ENCODE data around the gene PTPRN2. TPM values are rescaled to one million over a fixed set of nuclear protein-coding genes. Genes with fewer than 3 reads are reported as not detected.

Gene PTPRN2
- total RNA-seq, 2 experiments from 2014 or later: 0.46 to 0.51 TPM

DNA sequence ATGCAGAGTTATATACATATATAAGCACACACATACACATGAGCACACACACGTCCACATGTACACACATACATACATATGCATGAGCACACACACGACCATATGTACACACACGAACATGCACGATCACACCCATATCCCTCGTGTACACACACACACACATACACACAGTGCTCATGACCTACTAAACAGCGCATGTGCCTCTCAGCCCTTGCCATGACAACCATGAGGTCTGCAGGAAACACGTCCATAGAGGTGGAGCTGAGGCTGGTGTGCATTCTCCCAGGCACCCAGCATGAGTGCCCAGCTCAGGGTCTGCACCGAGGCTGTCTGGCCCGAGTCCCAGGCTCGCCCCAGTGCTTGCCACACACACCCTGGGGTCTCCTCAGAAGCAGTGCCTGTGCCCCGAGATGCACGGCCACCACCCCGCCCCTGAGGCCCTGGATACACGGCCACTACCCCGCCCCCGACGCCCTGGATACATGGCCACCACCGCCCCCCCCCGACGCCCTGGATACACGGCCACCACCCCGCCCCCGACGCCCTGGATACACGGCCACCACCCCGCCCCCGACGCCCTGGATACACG is 721.2 kb downstream of the PTPRN2 start:
- ATAC-seq: no peak
- H3K9me3 Mint-ChIP-seq (ENCODE audit: low read depth): no peaks in the 10 kb centered on the region
- H3K27ac Mint-ChIP-seq: no peak overlapping the region
- no peak overlapping the region for H3K4me3 Mint-ChIP-seq
- DNase-seq: no peak
- H3K36me3 Mint-ChIP-seq (ENCODE audit: low read depth): no peaks in the 10 kb centered on the region
- intact Hi-C loops (cut with DNase I, micrococcal nuclease): no loop called here
- H3K27me3 Mint-ChIP-seq: no peaks in the 10 kb centered on the region
- CTCF ChIA-PET: no interaction called here
- peaks cover 6% of the 10 kb centered on the region for H3K4me1 Mint-ChIP-seq
- POLR2A ChIA-PET: no interaction called here

DNA sequence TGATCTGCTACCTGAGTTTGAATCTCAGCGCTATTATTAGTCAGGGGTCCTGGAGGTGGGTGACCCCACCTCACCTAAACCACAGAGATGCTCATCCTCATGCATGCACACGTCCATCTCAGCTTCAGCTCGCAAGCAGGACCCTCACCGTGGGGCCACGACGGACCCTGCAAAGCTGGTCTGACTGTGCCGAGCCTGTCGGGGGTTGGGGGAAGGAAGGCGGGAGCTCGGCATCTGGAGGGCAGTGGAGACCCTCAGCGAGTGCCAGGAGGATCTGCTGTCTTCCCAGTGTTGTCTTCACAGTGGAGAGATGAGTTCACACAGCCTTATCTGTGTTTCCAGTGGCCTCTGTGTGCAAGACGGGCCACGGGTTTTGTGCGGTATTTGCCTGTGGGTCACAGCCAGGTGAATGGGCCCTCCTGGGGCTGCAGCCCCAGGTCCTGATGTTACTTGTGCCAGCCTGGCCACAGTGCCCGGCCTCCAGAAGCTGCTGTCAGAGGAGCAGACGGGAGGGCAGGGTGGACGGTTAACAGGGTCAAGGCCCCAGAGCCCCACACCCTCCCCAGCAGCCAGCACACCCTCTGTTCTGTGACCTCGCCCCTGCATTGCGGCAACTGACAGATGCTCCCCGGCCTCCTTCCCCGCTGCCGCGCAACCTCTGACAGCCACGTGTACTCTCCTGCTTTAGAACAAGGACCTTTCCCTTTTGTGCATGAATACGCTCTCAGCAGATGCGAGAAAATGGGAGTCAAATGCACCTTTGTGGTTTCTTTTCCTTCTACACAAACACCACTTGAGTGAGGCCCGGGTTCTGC is 722.1 kb downstream of the PTPRN2 start:
- no peak overlapping the region for H3K4me3 Mint-ChIP-seq
- H3K36me3 Mint-ChIP-seq (ENCODE audit: low read depth): no peaks in the 10 kb centered on the region
- ChIA-PET CTCF (no interaction called here), POLR2A (no interaction called here)
- H3K27me3 Mint-ChIP-seq: no peaks in the 10 kb centered on the region
- intact Hi-C loops (cut with DNase I, micrococcal nuclease): no loop called here
- H3K9me3 Mint-ChIP-seq (ENCODE audit: low read depth): no peaks in the 10 kb centered on the region
- H3K27ac Mint-ChIP-seq: no peak overlapping the region
- ATAC-seq: no peak
- DNase-seq: no peak
- peaks cover 2% of the 10 kb centered on the region for H3K4me1 Mint-ChIP-seq

DNA sequence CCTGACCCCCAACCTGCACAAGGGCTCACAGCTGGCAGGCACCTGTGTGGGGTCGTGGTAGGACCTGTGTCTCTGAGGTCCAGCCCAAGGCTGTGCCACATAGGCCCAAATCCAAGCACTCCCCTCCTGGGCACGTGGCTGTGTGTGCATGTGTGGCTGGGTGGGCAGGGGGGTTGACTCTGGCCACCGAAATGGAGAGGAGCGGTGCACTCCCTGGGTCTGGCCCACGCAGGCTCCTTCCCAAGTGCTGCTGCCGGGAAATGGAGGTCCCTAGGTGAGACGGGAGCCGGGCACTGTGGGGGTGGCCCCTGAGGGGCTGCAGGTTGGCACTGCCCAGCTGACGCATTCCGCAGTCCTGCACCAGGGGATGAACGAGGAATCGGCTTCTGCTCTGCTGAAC is 722.7 kb downstream of the PTPRN2 start:
- H3K27me3 Mint-ChIP-seq: no peaks in the 10 kb centered on the region
- ATAC-seq (no peak), DNase-seq (no peak)
- intact Hi-C loops (cut with DNase I, micrococcal nuclease): no loop called here
- no peaks in the 10 kb centered on the region for H3K9me3 Mint-ChIP-seq (ENCODE audit: low read depth)
- ChIA-PET POLR2A (no interaction called here), CTCF (no interaction called here)
- no peak overlapping the region for H3K27ac Mint-ChIP-seq
- no peak overlapping the region for H3K4me3 Mint-ChIP-seq
- H3K4me1 Mint-ChIP-seq: peaks cover 2% of the 10 kb centered on the region
- no peaks in the 10 kb centered on the region for H3K36me3 Mint-ChIP-seq (ENCODE audit: low read depth)

DNA sequence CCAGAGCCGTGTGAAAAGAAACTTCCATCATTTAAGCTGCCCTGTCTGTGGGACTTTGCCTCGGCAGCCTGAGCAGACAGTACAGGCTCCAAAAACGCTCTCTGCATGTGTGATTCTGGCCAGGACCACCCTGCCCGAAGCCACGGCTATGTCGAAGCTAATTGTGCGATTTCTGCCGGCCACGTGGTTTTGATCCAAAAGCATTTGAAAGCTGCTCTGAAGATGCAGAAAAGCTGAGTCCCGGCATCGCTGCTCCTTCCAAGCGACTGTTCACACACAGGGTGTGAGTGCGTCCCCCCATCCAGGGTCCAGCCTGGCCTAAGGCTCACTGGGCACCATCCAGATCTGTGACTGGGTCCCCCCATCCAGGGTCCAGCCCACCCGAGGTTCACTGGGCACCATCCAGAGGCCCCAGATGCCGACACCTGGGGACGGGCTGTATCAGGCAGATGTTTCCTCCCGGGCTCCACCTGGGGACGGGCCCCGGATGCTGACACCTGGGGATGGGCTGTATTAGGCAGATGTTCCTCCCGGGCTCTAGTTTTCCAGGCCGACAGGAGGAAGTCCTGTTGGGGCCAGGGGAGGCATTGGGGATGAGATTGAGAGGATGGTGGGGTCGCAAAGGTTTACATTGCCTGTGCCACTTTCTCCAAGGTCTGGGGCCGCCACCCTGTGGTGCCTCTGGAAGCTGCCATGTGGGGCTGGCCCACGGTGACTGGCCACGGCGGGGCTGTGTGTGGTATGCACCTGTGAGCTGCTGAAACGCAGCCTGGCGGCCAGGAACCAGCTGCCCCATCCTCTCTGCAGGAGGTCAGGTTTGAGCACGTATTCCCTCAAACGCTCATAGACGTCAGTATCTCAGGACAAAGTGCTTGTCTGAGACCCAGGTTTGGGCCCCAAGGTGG is 723.5 kb downstream of the PTPRN2 start:
- POLR2A ChIA-PET: no interaction called here
- intact Hi-C loops (cut with DNase I, micrococcal nuclease): no loop called here
- Mint-ChIP-seq H3K27me3 (no peaks in the 10 kb centered on the region), H3K9me3 (ENCODE audit: low read depth) (no peaks in the 10 kb centered on the region), H3K4me1 (peaks cover 2% of the 10 kb centered on the region), H3K36me3 (ENCODE audit: low read depth) (no peaks in the 10 kb centered on the region), H3K27ac (no peak overlapping the region), H3K4me3 (no peak overlapping the region)
- CTCF ChIA-PET: interaction anchor here (1.1 kb wide), 1 partner anchor 432 kb away, joined by 3 read pairs; no protein-coding TSS in a partner anchor
- ATAC-seq: no peak
- DNase-seq: peak; percentile 27

DNA sequence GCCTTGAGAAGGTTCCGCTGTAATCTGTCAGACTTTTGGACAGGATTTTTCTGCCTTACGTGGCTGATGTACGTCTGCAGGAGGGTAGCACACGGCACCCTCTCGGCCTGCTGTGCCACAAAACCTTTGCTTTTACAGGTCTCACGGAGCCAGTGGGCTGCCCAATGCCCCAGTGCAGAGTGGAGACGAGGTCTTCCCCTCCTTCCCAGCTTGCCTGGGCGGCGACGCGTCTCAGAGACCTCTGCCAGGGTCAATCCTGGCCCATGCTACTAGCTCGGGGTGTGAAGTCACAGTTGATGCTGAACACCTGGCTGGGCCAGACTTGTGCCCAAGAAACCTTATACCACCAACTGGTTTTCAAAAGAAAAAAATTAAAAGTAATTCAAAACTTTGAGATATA is 724.4 kb downstream of the PTPRN2 start:
- CTCF ChIA-PET: no interaction called here

DNA sequence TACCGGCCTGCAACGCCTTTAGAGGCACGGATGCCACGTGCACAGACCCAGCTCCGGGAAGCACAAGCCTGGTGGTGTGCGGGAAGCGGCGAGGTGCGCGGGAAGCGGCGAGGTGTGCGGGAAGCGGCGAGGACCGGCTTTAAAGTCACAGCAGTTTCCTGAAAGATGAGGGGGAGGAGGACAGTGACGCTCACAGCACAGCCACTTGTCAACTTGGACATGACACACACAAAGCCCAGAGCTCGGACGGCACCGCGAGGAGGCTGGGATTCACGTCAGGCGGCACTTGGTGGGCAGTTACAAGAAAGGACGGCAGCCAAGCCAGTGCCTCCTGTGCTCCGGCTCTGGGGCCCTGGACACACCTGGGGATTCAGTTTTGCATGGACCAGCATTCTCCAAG is 724.9 kb downstream of the PTPRN2 start:
- peaks cover 3% of the 10 kb centered on the region for H3K4me1 Mint-ChIP-seq
- ChIA-PET POLR2A (no interaction called here), CTCF (no interaction called here)
- DNase-seq (no peak), ATAC-seq (no peak)
- H3K27ac Mint-ChIP-seq: no peak overlapping the region
- no peaks in the 10 kb centered on the region for H3K36me3 Mint-ChIP-seq (ENCODE audit: low read depth)
- H3K27me3 Mint-ChIP-seq: no peaks in the 10 kb centered on the region
- no peaks in the 10 kb centered on the region for H3K9me3 Mint-ChIP-seq (ENCODE audit: low read depth)
- H3K4me3 Mint-ChIP-seq: no peak overlapping the region
- intact Hi-C loops (cut with DNase I, micrococcal nuclease): no loop called here

More for the DNA sequence above, 724.4 kb downstream of the PTPRN2 start:
- POLR2A ChIA-PET: no interaction called here
- DNase-seq: no peak
- no peaks in the 10 kb centered on the region for H3K36me3 Mint-ChIP-seq (ENCODE audit: low read depth)
- no peaks in the 10 kb centered on the region for H3K9me3 Mint-ChIP-seq (ENCODE audit: low read depth)
- H3K4me1 Mint-ChIP-seq: peaks cover 2% of the 10 kb centered on the region
- H3K4me3 Mint-ChIP-seq: no peak overlapping the region
- H3K27ac Mint-ChIP-seq: no peak overlapping the region
- no peaks in the 10 kb centered on the region for H3K27me3 Mint-ChIP-seq
- no peak for ATAC-seq
- intact Hi-C loops (cut with DNase I, micrococcal nuclease): no loop called here

DNA sequence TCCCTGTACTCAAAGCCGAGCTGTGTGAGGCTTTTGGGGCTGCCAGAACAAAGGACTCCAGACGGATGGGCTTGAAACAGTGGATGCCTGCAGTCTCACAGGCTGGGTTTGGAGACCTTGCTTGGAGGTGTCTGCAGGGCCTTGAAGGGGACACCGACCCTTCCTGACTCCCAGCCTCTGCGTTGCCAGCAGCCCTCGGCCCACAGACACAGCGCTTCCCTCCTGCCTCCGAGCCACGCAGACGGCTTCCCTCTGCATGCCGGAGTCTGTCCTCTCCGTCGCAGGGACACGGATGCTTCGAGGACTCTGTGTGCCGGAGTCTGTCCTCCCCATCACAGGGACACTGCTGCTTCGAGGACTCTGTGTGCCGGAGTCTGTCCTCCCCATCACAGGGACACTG is 726.1 kb downstream of the PTPRN2 start:
- ChIA-PET CTCF (interaction anchor here (0.7 to 1.8 kb wide), 2 partner anchors 9 to 1156 kb away, joined by 3 to 5 read pairs; no protein-coding TSS in a partner anchor), POLR2A (no interaction called here)
- no peak overlapping the region for H3K4me3 Mint-ChIP-seq
- H3K36me3 Mint-ChIP-seq (ENCODE audit: low read depth): no peaks in the 10 kb centered on the region
- ATAC-seq: no peak
- intact Hi-C loops (cut with DNase I, micrococcal nuclease): no loop called here
- no peak overlapping the region for H3K27ac Mint-ChIP-seq
- H3K27me3 Mint-ChIP-seq: no peaks in the 10 kb centered on the region
- peaks cover 6% of the 10 kb centered on the region for H3K4me1 Mint-ChIP-seq
- H3K9me3 Mint-ChIP-seq (ENCODE audit: low read depth): no peaks in the 10 kb centered on the region
- DNase-seq: no peak

DNA sequence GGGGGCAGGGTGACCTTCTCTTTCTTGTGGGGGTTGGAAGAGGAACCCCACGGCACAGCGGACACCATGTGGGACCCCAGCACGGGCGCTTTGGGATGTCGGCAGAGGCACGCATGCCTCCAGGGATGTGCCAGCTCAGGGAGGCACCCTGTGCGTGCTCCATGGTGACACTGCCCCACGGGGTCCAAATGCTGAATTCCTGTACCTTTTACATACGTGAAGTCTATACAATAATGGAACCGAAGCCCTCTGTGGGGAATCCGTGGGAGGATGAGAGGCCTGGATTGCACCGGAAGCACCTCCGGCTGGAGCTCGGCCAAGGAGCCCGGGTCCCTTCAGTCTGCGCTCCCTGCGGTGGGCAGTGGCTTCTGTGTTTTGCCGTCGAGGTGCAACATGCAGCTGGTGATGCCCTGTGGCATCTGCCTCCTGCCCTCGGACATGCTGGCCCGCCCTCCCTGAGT is 726.6 kb downstream of the PTPRN2 start:
- ChIA-PET POLR2A (no interaction called here), CTCF (interaction anchor here (0.7 to 1.8 kb wide), 2 partner anchors 9 to 1156 kb away, joined by 3 to 5 read pairs; no protein-coding TSS in a partner anchor)
- DNase-seq (no peak), ATAC-seq (no peak)
- no peaks in the 10 kb centered on the region for H3K27me3 Mint-ChIP-seq
- no peak overlapping the region for H3K4me3 Mint-ChIP-seq
- H3K27ac Mint-ChIP-seq: no peak overlapping the region
- H3K9me3 Mint-ChIP-seq (ENCODE audit: low read depth): no peaks in the 10 kb centered on the region
- H3K4me1 Mint-ChIP-seq: peaks cover 6% of the 10 kb centered on the region
- intact Hi-C loops (cut with DNase I, micrococcal nuclease): no loop called here
- no peaks in the 10 kb centered on the region for H3K36me3 Mint-ChIP-seq (ENCODE audit: low read depth)

DNA sequence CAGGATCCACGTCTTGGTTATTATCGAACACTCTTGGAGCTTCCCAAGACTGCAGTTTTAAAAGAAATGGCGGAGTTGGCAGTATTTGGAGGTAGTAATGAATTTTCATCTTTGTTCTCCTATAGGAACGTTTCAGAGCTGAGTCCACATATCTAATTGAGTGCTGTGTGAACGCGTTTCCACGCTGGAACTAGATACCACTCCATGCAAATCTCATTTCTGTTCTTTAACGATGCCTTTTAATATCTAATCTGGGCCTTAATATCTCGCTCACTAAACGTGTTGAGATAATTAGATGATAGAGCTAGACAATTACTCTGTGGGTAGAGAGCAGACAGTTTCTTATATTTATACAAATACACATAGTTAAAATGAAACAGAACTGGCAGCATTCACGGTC is 727.2 kb downstream of the PTPRN2 start:
- no peaks in the 10 kb centered on the region for H3K27me3 Mint-ChIP-seq
- ChIA-PET CTCF (interaction anchor here (0.7 to 1.8 kb wide), 2 partner anchors 8 to 18 kb away, joined by 3 to 5 read pairs; no protein-coding TSS in a partner anchor), POLR2A (no interaction called here)
- no peaks in the 10 kb centered on the region for H3K36me3 Mint-ChIP-seq (ENCODE audit: low read depth)
- no peak overlapping the region for H3K4me3 Mint-ChIP-seq
- intact Hi-C loops (cut with DNase I, micrococcal nuclease): no loop called here
- DNase-seq (no peak), ATAC-seq (no peak)
- H3K9me3 Mint-ChIP-seq (ENCODE audit: low read depth): no peaks in the 10 kb centered on the region
- peaks cover 6% of the 10 kb centered on the region for H3K4me1 Mint-ChIP-seq
- H3K27ac Mint-ChIP-seq: no peak overlapping the region

DNA sequence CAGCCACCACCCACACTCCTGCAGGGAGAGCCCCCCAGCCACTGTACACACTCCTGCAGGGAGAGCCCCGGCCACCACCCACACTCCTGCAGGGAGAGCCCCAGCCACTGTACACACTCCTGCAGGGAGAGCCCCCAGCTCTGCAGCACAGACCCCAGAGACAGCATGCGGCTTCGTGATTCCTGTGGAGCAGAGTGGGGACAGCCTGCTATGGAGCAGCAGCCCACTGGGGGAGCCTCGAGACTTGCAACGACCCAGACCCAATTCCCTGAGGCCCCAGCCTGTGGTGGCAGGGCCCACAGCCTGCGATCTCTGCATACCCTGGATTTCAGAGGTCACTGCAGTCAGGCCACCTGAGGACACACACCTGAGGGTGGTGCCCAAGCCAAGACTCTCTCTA is 727.7 kb downstream of the PTPRN2 start:
- DNase-seq (no peak), ATAC-seq (no peak)
- POLR2A ChIA-PET: no interaction called here
- H3K27ac Mint-ChIP-seq: no peak overlapping the region
- intact Hi-C loops (cut with DNase I, micrococcal nuclease): no loop called here
- CTCF ChIA-PET: interaction anchor here (0.7 kb wide), 1 partner anchor 19 kb away, joined by 3 read pairs; no protein-coding TSS in a partner anchor
- no peaks in the 10 kb centered on the region for H3K36me3 Mint-ChIP-seq (ENCODE audit: low read depth)
- peaks cover 6% of the 10 kb centered on the region for H3K4me1 Mint-ChIP-seq
- no peak overlapping the region for H3K4me3 Mint-ChIP-seq
- no peaks in the 10 kb centered on the region for H3K27me3 Mint-ChIP-seq
- H3K9me3 Mint-ChIP-seq (ENCODE audit: low read depth): no peaks in the 10 kb centered on the region

DNA sequence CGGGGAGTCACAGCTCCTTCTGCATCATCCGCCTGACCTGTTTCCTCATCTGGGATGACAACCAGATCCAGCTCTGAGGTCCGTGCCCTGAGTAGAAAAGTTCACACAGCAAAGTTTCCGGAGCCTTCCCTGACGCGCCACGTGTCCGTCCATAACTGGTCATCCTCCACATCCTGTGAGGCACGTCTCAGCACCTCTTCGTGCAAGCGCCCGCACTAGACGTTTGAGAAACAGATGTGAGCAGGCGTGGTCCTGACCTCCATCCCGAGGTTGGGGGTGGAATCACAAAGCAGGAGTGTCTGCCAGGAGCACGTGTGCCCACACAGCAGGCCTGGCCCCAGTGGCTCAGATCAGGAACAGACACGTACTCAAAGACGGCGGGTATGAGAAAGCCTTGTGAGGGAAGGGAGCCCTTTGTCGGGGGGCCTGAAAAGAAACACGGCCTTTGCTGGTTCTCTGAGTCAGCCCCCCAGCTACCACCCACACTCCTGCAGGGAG is 730.0 kb downstream of the PTPRN2 start:
- POLR2A ChIA-PET: no interaction called here
- ATAC-seq (no peak), DNase-seq (no peak)
- H3K36me3 Mint-ChIP-seq (ENCODE audit: low read depth): no peaks in the 10 kb centered on the region
- no peaks in the 10 kb centered on the region for H3K27me3 Mint-ChIP-seq
- intact Hi-C loops (cut with DNase I, micrococcal nuclease): no loop called here
- no peaks in the 10 kb centered on the region for H3K9me3 Mint-ChIP-seq (ENCODE audit: low read depth)
- H3K27ac Mint-ChIP-seq: peak overlapping the region; percentile 47
- H3K4me3 Mint-ChIP-seq: no peak overlapping the region
- CTCF ChIA-PET: interaction anchor here (0.6 kb wide), 1 partner anchor 1079 kb away, joined by 3 read pairs; no protein-coding TSS in a partner anchor
- H3K4me1 Mint-ChIP-seq: peaks cover 6% of the 10 kb centered on the region
